ENCODE data around the gene CRB3.
A peak's percentile ranks its signal among the peaks of the same experiment; 100 is the strongest.
"Not testable (repeated sequence)": the region's sequence is repeated elsewhere in the genome, so short reads cannot be mapped to it uniquely, and the experiment has no call there.

CRB3 gene, protein sequence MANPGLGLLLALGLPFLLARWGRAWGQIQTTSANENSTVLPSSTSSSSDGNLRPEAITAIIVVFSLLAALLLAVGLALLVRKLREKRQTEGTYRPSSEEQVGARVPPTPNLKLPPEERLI

GRCh38 chr19:6464070-6464873 lies at the start of gene CRB3:
Gene CRB3 (plus strand): TSS chr19:6464271. CDS start chr19:6464702, 431 bp downstream.
- no peak for DNase-seq

DNA sequence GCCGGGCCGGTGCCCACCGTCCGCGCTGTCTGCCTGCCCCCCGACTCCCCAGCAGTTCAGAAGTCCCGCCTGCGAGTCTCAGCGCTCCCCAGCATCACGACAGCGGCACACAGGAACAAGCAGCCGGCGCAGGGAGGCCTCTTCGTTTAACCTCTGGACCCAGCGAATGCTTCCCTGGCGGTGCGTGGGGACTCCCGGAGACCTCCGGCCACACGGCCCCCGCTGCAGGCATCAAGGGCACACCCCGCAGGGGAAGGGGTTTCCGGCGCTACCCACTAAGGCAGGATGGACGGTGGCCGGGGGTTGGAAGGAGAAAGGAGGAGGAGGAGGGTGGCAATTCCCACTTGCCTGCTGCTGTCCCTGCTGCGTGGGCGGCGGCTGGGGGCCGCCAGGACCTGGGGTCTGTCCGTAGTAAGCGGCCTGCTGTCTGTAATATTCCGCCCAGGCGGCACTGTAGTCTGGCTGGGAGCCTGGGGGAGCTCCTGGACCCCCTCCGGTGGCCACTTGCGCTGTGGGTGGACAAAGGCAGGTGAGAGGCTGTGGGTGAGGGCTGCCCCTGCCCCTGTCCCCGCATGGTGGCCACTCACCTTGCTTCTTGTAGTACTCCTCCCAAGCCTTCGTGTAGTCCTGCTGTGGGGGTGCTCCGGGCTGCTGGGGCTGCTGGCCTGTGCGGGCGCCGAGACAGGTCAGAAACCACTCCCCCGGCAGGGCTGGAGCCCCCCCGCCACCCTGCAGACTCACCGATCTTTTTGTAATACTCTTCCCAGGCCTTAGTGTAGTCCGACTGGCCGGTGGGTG lies 49.1 kb upstream of the CRB3 start:
- DNase-seq, result no peak

GRCh38 chr19:6415591-6416190 lies 48.4 kb upstream of the CRB3 start:
- DNase-seq, result no peak

DNA sequence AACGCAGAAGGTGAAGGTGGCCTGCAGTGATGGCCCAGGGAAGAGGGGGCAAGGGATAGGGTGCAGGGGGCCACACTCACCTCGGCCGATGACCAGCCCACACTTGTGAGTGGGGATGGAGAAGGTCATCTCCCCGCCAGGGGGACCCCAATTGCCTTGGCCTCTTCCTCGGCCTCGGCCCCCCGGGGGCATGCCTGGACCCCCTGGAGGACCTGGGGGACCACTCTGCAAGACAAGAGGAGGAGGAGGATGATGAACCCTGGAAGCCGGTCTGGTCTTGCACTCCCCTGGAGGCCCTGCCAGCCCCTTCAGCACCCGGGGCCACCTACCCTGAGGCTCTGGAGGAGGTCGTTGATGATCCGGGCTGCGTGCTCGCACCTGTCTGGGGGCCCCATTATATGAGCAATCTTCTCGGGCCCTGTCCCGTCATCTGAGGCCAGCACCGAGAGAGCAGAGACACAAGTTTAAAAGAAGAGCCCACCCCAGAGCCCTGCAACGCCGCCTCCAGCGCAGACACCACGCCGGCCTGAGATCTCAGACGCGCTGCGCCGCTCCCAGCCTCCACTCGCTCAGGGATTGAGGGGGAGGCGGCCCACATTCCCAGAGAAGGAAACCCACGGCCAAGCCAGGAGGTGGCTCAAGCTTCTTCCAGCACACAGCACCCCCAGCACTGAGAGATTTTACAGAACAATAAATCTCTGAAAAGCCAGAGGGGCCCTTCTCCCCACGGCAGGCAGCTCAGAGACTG lies 47.2 kb upstream of the CRB3 start:
- no peak for DNase-seq

DNA sequence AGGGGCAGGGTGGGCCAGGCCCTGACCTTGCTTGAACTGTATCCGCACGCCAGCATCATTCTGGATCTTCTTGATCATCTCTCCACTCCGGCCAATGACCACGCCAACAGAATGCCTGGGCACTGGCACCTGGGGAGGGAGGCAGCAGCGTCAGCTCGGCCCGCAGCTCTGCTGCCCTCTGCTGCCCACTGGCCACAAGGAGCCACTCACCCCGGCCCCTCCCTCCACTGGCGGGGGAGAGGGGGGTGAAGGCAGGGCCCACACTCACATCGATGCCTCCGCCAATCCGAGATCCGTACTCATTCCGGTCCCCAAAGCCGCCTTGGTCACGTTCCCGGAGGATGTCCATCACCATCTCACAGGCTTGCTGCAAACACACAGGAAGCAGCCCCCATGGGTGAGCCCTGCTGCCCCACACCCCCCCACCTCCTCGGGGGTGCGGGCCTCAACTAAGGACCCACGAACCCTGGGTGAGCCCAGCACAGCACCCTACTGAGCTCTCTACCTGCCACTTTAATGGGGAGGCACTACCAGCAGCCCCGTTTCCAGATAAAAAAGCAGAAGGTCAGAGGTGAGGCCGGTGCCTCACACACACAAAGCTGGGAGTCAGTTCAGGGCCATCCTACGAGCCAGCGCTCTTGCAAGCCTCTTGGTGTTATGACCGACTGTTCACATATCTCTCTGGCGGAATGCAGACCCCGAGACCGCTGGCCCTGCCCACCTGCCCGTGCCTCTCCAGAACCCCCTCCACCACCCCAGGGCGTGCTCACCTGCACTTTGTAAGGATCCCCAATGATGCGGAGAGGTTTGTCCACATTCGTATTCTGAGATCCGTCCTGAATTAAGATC lies 46.1 kb upstream of the CRB3 start:
- peak; percentile 79 for DNase-seq

DNA sequence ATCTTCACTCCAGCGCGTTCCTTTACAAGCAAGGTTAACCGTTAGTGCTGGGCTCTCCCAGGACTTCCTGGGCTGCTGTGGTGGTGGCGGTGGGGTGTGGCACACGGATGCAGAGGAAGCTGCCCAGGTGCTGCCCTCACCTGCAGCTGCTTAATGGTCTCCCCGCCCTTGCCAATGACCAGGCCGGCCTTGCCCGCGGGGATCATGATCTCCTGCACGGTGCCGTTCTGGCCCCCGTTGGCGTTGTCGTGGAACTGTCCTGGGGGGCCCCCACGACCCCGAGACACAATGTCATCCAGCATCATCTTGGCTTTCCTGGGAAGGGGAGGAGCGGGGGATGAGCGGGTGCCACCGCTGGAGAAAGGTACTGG lies 45.5 kb upstream of the CRB3 start:
- no peak for DNase-seq

GRCh38 chr19:6421075-6422014 lies 42.7 kb upstream of the CRB3 start:
- DNase-seq, result no peak

DNA sequence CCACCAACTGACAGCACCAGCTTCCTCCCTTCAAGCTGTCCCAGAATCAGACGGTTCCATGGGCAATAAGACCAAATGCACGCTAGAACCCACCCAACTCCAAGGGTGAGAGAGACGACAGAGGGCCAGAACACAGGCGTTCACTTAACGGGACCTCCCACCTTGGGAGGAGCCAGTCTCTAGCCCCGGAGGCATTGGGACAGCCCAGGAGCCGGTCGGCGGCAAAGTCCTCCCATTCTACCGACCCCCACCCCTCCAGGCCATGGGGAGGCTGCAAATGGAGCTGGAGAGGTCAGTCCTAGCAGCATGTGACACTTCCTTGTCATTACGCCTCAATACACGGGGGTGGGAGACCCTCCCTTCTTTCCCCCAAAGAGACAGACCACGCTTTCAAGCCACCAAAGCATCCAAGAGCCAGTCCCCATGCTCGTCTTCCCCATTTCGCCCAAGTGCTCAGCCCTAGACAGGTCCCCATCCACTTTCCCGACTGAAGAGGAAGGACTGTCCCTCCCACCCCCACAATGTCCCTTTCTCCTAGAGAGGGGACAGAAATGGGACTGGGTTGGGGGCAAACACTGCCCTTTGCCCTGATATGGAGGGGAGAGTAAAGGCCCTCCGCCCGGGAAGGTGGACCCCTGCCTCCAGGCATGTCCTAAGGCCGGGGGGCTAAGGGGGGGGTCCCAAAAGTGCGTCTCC lies 40.4 kb upstream of the CRB3 start:
- DNase-seq, result no peak

DNA sequence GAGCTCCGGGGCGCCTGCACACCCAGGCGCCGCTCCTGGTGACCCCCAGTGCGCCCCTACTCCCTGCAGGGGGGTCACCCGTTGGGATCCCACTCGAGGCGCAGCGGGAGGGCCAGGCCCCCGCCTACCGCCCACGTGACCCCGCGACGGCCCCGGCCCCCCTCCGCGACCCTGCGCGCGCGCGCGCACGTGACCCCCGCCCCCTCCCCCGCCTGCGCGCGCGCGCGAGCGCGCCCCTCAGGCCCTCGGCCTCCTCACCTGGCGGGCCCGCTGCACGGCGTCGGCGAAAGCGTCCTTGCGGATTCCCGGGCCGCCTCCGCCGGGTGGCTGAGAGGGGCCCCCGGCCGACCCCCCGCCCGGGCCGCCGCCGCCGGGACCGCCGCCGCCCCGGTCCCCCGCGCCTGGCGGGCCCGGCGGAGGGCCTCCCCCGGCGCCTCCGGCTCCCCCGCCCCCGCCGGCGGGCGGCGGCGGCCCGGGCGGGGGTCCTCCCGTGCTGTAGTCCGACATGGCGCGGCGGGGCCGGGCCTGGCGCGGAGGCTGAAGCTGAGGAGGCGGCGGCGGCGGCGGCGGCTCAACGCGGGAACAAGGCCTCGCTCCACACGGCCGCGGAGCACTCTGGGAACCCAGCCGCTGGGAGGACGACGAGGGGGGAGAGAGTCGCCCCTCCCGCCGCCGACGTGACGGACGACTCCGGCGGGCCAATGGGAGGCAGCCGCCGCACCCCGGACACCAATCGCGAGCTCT lies 39.7 kb upstream of the CRB3 start, which contains the start of gene KHSRP:
TSS of gene KHSRP (minus strand) at position 617 of the 744 bp plus-strand sequence. CDS start at position 507, 110 bp downstream.
- DNase-seq, result no peak

GRCh38 chr19:6424939-6425731 lies 38.9 kb upstream of the CRB3 start:
- DNase-seq, result peak; percentile 97

- no peak for DNase-seq
These were observed 38.1 kb upstream of the CRB3 start for GRCh38 chr19:6425732-6426620.

DNA sequence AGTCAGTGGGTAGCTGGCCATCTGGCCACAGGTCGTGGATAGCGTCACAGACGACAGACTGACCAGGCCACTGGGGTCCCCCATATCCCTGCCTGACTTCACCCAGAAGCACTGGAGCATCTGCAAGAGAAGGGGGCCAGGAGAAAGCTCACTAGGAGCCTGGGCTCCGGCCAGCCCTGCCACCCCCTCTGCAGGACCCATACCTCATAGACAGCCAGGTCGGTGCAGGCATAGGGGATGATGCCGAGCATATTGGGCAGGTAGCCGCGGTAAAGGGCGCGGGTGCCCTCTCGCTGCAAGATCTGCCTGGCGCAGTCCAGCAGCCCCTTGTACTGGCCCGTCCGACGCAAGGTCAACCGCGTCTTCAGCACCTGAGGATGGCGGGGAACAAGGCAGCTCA lies 36.9 kb upstream of the CRB3 start:
- no peak for DNase-seq

DNA sequence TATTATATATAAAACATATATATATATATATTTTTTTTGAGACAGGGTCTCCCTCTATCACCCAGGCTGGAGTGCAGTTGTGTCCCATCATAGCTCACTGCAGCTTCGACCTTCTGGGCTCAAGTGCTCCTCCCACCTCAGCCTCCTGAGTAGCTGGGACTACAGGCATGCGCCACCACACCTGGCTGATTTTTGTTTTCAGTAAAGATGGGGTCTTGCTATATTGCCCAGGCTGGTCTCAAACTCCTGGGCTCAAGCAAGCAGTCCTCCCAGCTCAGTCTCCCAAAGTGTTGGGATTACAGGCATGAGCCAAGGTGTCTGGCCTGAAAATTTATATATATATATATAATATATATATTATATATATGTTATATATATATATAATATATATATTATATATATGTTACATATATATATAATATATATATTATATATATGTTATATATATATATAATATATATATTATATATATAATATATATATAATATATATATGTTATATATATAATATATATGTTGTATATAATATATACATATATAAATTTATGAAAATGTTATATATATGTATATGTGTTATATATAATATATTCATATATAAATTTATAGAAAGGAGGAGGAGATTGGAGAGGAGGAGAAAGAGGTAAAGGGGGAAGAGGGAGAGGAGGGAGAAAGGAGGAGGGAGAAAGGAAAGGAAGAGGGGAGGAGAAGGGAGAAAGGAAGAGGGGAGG lies 35.2 kb upstream of the CRB3 start:
- not testable (repeated sequence) for DNase-seq

- no peak for DNase-seq
These were observed 34.5 kb upstream of the CRB3 start for GRCh38 chr19:6429419-6430221.

DNA sequence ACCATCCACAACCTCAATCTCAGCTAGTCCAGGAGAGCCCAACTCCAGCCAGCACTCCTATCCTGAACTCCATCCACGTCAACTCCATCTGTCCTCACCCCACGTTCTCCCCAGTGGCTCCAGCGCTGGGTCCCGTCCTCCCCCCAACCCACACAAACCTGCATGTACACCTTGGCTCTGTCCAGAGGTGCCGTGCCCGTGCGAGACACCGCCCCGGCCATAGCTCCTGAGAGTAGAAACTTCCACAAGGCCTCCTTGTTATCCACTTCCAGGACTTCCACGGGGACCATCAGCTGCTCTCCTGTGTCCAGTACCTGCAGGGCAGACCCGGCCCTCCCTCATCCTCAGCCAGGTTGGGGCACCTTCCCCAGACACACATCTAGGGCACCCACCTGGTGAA lies 32.2 kb upstream of the CRB3 start:
- DNase-seq, result no peak

GRCh38 chr19:6433165-6433564 lies 30.9 kb upstream of the CRB3 start:
- DNase-seq, result no peak

Measured in 8988T (cell line).